ENCODE results near the gene RO60.
"Not testable (repeated sequence)": the region's sequence is repeated elsewhere in the genome, so short reads cannot be mapped to it uniquely, and the experiment has no call there.

Gene RO60

GRCh38 chr1:193059282-193060114, at the start of gene RO60, which contains the start of gene UCHL5:
TSS of gene RO60 (plus strand) at chr1:193059612. CDS start at chr1:193069055, 9,443 bp downstream.
TSS of gene UCHL5 (minus strand) at chr1:193059360. CDS start at chr1:193059260, 100 bp downstream.
- DNase-seq, result peak; percentile 95 to 98

- DNase-seq, result no peak
Measured at GRCh38 chr1:193011406-193011805, 48.0 kb upstream of the RO60 start.

DNA sequence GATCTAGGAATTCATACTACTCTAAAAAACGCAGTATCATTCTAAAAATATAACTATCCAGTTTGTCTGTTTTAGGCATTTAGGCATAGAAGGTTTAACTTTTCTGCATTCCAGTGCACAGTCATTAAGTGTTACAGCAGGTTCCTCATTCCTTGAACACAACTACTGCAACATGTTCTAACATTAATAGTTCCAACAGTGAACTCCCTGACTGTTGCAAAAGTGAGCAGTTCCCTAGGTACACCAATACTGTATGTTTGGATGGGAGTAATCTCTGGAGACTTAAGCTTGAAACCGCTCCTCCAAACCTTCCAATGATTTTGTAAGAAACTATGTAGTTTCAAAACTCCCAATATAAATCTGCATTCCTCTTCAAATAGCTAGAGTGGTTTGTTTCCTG, 46.4 kb upstream of the RO60 start:
- no peak for DNase-seq

DNA sequence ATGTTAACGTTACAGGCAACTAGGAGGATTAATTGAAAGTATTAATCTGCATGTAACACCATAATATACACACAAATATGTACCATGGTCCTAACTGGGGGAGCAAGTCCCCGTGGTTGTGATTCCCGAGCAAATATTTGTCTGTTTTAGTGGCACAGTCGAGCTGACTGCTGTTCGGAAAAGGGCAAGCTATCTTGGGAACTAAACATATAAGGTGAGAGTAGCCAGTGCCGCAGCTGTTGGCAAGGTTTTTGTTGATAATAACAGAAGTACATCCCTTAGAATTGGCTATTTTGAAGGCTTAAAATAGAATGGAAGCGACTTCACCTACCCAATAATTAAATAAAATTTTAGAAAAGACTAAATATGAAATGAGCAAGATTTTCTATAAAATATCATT, 45.7 kb upstream of the RO60 start:
- peak in 1 of 2 experiments; percentile 15 for DNase-seq

DNA sequence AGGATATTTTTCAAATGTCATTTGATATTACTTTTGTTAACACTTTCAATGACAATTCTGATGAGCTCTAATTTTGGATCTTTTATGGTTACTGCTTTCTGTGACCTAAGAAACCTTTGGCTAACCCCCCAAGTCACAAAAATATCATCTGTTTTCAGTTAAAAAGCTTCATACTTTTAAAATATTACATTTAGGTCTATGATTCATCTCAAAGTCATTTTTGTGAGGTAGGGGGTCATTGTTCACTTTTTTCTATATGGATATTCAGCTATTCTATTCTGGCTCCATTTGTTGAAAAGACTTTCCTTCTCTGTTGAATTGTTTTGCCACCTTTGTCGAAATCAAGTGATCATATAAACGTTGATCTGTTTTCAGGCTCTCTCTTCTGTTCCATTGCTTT, 45.0 kb upstream of the RO60 start:
- DNase-seq, result no peak

GRCh38 chr1:193016788-193017187, 42.6 kb upstream of the RO60 start:
- no peak for DNase-seq

DNA sequence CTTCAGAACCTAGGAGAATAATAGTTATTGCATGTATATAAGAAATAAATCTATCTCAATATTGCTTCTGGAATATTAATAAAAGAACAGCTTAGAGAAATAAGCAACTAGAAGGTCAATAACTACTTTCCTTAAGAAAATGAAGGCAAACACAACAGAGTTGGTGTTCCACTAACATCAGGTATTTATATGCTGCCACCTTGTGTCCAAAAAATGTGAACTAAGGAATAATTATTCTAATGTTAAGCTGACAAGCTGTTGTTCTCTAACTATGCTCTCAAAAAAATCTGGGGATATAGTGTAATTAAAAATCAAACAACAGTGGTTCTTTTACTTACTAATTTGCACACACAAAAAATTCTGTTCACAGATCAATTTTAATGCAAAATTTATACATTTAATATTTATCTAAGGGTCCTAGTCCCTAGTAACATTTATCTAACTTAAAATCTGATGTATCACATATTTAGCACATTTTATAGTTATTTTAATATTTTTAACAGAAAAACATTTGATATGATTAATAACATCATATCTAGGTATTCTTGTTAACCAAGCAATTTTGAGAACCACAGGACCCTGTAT, 39.9 kb upstream of the RO60 start:
- DNase-seq, result peak; percentile 28 to 44

GRCh38 chr1:193025218-193025617, 34.2 kb upstream of the RO60 start:
- no peak for DNase-seq

DNA sequence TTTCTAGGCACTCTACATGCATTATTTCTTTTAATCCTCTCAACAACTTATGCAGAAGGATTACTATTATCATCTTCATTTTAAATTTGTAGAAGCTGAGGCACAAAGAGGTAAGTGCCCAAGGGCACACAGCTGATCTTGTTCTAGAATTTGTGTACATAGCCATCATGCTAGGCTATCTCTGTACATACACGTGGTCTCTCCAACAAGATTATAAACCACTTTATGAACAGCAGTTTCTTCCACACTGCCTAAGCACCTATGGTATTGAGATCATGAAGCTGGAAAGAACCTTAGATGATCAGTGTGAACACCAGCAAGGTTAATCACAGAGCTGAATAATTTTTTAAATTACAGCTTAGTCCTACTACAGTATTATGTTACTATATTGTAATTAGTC, 29.1 kb upstream of the RO60 start:
- DNase-seq, result no peak

GRCh38 chr1:193031431-193031830, 28.0 kb upstream of the RO60 start:
- DNase-seq, result no peak

- not testable (repeated sequence) for DNase-seq
Measured at GRCh38 chr1:193032643-193033427, 26.6 kb upstream of the RO60 start.

DNA sequence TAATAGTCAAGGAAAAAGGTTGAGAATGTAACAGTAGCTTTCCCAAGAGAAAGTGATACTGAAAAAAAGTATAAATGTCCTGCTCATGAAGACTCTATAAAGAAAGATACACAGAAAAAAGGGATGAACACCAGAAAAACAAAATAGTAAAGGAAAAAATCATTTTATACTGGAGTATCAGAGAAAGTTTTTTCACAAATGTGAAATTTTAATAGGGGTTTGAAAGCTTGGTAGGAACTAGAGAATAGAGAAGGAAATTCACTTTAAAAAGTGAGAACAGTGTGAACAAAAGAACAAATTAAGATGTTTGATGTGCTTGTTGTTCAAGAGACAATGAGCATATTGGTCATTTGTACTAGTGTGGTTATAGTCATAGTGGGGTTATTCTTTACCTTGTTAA, 25.8 kb upstream of the RO60 start:
- DNase-seq, result no peak

- DNase-seq, result no peak
Measured at GRCh38 chr1:193036337-193037047, 22.9 kb upstream of the RO60 start.

GRCh38 chr1:193040011-193040410, 19.4 kb upstream of the RO60 start:
- no peak for DNase-seq

GRCh38 chr1:193042766-193043691, 16.4 kb upstream of the RO60 start:
- DNase-seq, result no peak

DNA sequence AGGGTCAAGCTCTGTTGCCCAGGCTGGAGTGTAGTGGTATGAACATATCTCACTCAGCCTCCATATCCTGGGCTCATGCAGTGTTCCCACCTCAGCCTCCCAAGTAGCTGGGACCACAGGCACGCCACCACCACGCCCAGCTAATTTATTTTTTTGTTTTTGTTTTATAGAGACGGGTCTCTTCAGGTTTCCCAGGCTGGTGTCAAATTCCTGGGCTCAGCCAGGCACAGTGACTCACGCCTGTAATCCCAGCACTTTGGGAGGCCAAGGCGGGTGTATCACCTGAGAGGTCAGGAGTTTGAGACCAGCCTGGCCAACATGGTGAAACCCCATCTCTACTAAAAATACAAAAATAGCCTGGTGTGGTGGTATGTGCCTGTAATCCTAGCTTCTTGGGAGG, 10.5 kb upstream of the RO60 start:
- DNase-seq, result not testable (repeated sequence)

GRCh38 chr1:193054169-193054675, 5.2 kb upstream of the RO60 start:
- DNase-seq, result no peak

GRCh38 chr1:193058529-193059281, 707 bp upstream of the RO60 start:
- DNase-seq, result peak; percentile 45 to 61

- no peak for DNase-seq
Measured at GRCh38 chr1:193060115-193060403, 647 bp downstream of the RO60 start.

GRCh38 chr1:193060406-193060805, 994 bp downstream of the RO60 start:
- DNase-seq, result no peak

DNA sequence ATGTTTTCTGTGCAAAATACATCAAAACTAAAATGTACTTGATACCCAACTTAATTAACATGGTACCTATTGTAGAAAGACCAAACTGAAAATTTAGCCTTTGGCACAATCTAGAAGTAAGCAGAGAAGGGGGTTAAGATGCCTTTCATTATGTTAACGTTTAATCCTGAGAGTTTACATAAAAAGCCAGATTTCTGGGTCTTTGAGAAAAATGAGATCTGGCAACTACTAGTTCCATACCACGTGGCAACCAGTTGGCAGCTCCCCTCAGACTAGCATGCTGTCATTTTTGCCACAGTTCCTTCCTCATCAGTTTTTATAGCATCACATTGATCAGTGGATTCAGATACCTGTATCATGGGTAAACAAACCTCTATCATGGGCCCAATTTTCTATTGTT, 1.5 kb downstream of the RO60 start:
- DNase-seq, result no peak
